Breast epithelium (tissue), 3 donors: ENCODE results near the gene SGSM2. TPM values are rescaled to one million over a fixed set of nuclear protein-coding genes. Genes with fewer than 3 reads are reported as not detected.

ENCODE experiments used
- total RNA-seq, 3 donors: library from RNA; depleted of rRNA; stranded (reverse); fragments of >200 nt; gene quantifications; one replicate each; pipeline ENCODE4 v1.1.0, GENCODE V29; 2016

Gene SGSM2
- total RNA-seq, 3 donors from 2014 or later, result 27.8 to 125 (median 85.5) TPM

Other genes with a start within 250 kb of the SGSM2 start
- gene SMG6, start 33.7 kb upstream of the SGSM2 start, total RNA-seq, result 10 to 100 TPM; 24.9 to 29.3 (median 29.0) TPM
- gene SRR, start 33.6 kb upstream of the SGSM2 start, total RNA-seq, result 10 to 100 TPM in 2 of 3 donors, 1 to 10 TPM in 1; 9.7 to 13.3 (median 10.2) TPM
- gene TSR1, start 1.0 kb upstream of the SGSM2 start, total RNA-seq, result 10 to 100 TPM; 28.8 to 43.6 (median 43.0) TPM
- gene MNT, start 63.6 kb downstream of the SGSM2 start, total RNA-seq, result 10 to 100 TPM in 1 of 3 donors, 1 to 10 TPM in 2; 7.7 to 10.2 (median 8.8) TPM
- 10 to 100 TPM; 25.6 to 46.4 (median 26.9) TPM for gene METTL16, start 174.4 kb downstream of the SGSM2 start, total RNA-seq